ENCODE data around the gene CTSE. TPM values are rescaled to one million over a fixed set of nuclear protein-coding genes. Genes with fewer than 3 reads are reported as not detected.
A peak's percentile ranks its signal among the peaks of the same experiment; 100 is the strongest.

Gene CTSE
- total and polyA plus RNA-seq, 9 of the 15 experiments (the other 6 are each of a cell fraction or from before 2014, with no cell fraction given): 0.04 to 0.18 (median 0.09) TPM; not detected in 4

- no peak for TF ChIP-seq JUN (IDR thresholded peaks at IDR 0.05; ENCODE audit: borderline replicate concordance, low read depth, low read length)
- peak; percentile 67; the same call in 1 of the 2 replicates for TF ChIP-seq JUN (CRISPR knock-in tag; IDR thresholded peaks at IDR 0.05; ENCODE audit: borderline replicate concordance)
- peak; percentile 52 for TF ChIP-seq ZBTB26 (CRISPR knock-in tag; IDR thresholded peaks at IDR 0.05)
- no peak for TF ChIP-seq SPI1 (IDR thresholded peaks at IDR 0.05; ENCODE audit: borderline replicate concordance, low read depth, low read length)
- no peak for TF ChIP-seq E2F5 (CRISPR knock-in tag; IDR thresholded peaks at IDR 0.05)
Measured at GRCh38 chr1:206003854-206004800, 19.6 kb downstream of the CTSE start (continued).
